BE2C (cell line): Measurements from ENCODE around the gene PGM5.

Experiments
- DNase-seq: peaks from one replicate; pipeline ENCODE4 v3.0.0-alpha.2; 2020
- H3K27me3 ChIP-seq: fragments of 250-450 bp; sonication (Bioruptor Pico); 2 replicates; pipeline ENCODE4 v1.5.1; 2020; ENCODE audit warnings: mild to moderate bottlenecking
- H3K36me3 ChIP-seq: fragments of 250-450 bp; sonication (Bioruptor Pico); 2 replicates; pipeline ENCODE4 v1.5.1; 2020; ENCODE audit warnings: mild to moderate bottlenecking
- H3K4me1 ChIP-seq: fragments of 250-450 bp; sonication (Bioruptor Pico); 2 replicates; pipeline ENCODE4 v1.5.1; 2020
- H3K4me3 ChIP-seq: 2 replicates; pipeline ENCODE4 v1.5.1; 2011; ENCODE audit warnings: low read depth, low read length
- H3K9me3 ChIP-seq: fragments of 250-450 bp; sonication (Bioruptor Pico); 2 replicates; pipeline ENCODE4 v1.5.1; 2020
- CTCF ChIP-seq: IDR thresholded peaks from 2 replicates; pipeline ENCODE4 v1.5.1; 2012; ENCODE audit warnings: mild to moderate bottlenecking, low read depth, low read length

PGM5 gene

DNA sequence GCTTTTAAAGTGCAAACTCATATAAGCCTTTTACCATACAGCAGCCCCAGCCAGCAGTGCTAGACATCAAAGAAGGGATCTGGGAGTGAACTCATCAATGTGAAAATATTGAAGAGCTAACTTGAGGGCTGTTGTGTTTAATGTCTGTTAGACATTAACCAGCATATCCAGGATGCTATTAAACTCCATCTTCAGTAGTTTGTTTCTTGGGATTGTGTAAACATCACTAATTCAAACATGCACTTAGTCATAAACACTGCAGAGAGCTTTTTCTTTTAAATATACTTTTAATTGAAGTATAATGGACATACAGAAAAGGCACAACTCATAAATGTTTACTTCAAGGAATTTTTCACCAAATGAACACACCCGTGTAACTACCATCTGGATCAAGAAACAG, 102.5 kb downstream of the PGM5 start:
- no peaks in the 10 kb centered on the region for H3K4me1 ChIP-seq
- no peak overlapping the region for H3K4me3 ChIP-seq
- H3K9me3 ChIP-seq, result no peaks in the 10 kb centered on the region
- no peaks in the 10 kb centered on the region for H3K27me3 ChIP-seq
- no peak for TF ChIP-seq CTCF
- no peaks in the 10 kb centered on the region for H3K36me3 ChIP-seq
- no peak for DNase-seq

DNA sequence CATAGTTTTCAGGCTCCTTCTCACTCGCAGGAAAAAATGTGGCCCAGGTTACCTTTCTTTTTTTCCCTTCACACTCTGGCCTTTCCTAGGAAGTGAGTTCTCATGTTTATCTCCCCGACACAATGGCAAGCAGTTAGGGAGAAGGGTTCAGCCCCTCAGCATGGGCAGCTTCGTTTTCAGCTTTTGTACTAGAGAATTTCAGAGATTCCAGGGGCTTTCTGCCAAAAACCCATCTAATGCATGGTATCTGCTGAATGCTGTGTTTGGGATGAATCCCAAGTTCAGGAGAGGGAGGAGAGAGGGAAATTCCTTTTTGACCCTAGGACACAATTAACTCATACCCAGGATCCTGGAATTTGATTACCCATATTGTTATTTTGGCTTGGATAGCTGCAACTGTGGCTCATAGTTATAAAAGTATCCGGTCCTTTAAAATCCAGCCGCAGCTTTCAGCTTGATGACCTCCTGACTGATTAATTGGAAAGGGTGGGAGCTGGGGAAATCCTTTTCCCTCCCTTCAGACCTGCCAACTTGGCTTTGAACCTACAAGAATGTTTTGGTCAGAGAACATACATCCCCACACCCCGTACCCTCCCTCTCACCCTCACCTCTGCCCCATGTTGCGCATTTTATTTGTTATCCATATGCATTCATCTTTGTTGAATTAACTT, 105.8 kb downstream of the PGM5 start:
- H3K36me3 ChIP-seq, result no peaks in the 10 kb centered on the region

GRCh38 chr9:68470067-68470466, 113.7 kb downstream of the PGM5 start:
- H3K36me3 ChIP-seq, result no peaks in the 10 kb centered on the region
- no peak for DNase-seq
- H3K4me1 ChIP-seq, result no peaks in the 10 kb centered on the region
- no peaks in the 10 kb centered on the region for H3K9me3 ChIP-seq
- no peak for TF ChIP-seq CTCF
- H3K4me3 ChIP-seq, result no peak overlapping the region
- no peaks in the 10 kb centered on the region for H3K27me3 ChIP-seq

More for the DNA sequence above, 105.8 kb downstream of the PGM5 start:
- H3K4me3 ChIP-seq, result no peak overlapping the region
- TF ChIP-seq CTCF, result no peak
- H3K9me3 ChIP-seq, result no peaks in the 10 kb centered on the region
- no peak for DNase-seq
- no peaks in the 10 kb centered on the region for H3K27me3 ChIP-seq
- H3K4me1 ChIP-seq, result no peaks in the 10 kb centered on the region

- Histone ChIP-seq H3K27me3 (no peaks in the 10 kb centered on the region), H3K4me3 (no peak overlapping the region), H3K4me1 (no peaks in the 10 kb centered on the region), H3K9me3 (no peaks in the 10 kb centered on the region), H3K36me3 (no peaks in the 10 kb centered on the region)
- no peak for TF ChIP-seq CTCF
- DNase-seq, result no peak
Observed at GRCh38 chr9:68470634-68471033, 114.2 kb downstream of the PGM5 start.

GRCh38 chr9:68472119-68472518, 115.7 kb downstream of the PGM5 start:
- Histone ChIP-seq H3K36me3 (no peaks in the 10 kb centered on the region), H3K4me3 (no peak overlapping the region), H3K27me3 (no peaks in the 10 kb centered on the region), H3K9me3 (no peaks in the 10 kb centered on the region), H3K4me1 (no peaks in the 10 kb centered on the region)
- TF ChIP-seq CTCF, result no peak
- no peak for DNase-seq

GRCh38 chr9:68473790-68474189, 117.4 kb downstream of the PGM5 start:
- Histone ChIP-seq H3K36me3 (no peaks in the 10 kb centered on the region), H3K4me3 (no peak overlapping the region), H3K27me3 (no peaks in the 10 kb centered on the region), H3K9me3 (no peaks in the 10 kb centered on the region), H3K4me1 (no peaks in the 10 kb centered on the region)
- no peak for TF ChIP-seq CTCF
- DNase-seq, result no peak
